GM23248 (cell line): ENCODE measurements around the gene FOXJ2. TPM values are rescaled to one million over a fixed set of nuclear protein-coding genes. Genes with fewer than 3 reads are reported as not detected.

Source experiments
- DNase-seq: peaks from one replicate; pipeline ENCODE4 v3.0.0-alpha.2; 2015
- H2AFZ ChIP-seq: fragments of 200-600 bp; sonication (generic); 2 replicates; pipeline ENCODE4 v1.6.1; 2016; ENCODE audit warnings: antibody characterized with exemption
- H3F3A ChIP-seq: fragments of 200-600 bp; sonication (generic); 2 replicates; pipeline ENCODE4 v1.6.1; 2016; ENCODE audit warnings: mild to moderate bottlenecking, antibody characterized with exemption, mixed run types; ENCODE audit not compliant: insufficient read depth
- H3K27ac ChIP-seq: fragments of 200-600 bp; sonication (generic); 2 replicates; pipeline ENCODE4 v1.5.1; 2016; ENCODE audit warnings: mild to moderate bottlenecking
- H3K27me3 ChIP-seq: fragments of 200-600 bp; sonication (generic); replicated peaks from 2 replicates; pipeline ENCODE4 v1.6.1; 2016; ENCODE audit warnings: mild to moderate bottlenecking; ENCODE audit not compliant: insufficient read depth
- H3K36me3 ChIP-seq: fragments of 200-600 bp; sonication (generic); 2 replicates; pipeline ENCODE4 v1.6.1; 2016; ENCODE audit warnings: low read depth, mild to moderate bottlenecking
- H3K4me1 ChIP-seq: fragments of 200-600 bp; sonication (generic); 2 replicates; pipeline ENCODE4 v1.6.1; 2016; ENCODE audit warnings: mild to moderate bottlenecking; ENCODE audit not compliant: insufficient read depth
- H3K4me2 ChIP-seq: fragments of 200-600 bp; sonication (generic); one replicate; pipeline ENCODE4 v1.6.1; 2016; ENCODE audit warnings: mild to moderate bottlenecking; ENCODE audit not compliant: unreplicated experiment
- H3K4me3 ChIP-seq: fragments of 200-600 bp; sonication (generic); 2 replicates; pipeline ENCODE4 v1.5.1; 2016; ENCODE audit warnings: mild to moderate bottlenecking
- H3K79me2 ChIP-seq: fragments of 200-600 bp; sonication (generic); 2 replicates; pipeline ENCODE4 v1.6.1; 2016; ENCODE audit warnings: mild to moderate bottlenecking; ENCODE audit not compliant: insufficient read depth
- H3K9ac ChIP-seq: fragments of 200-600 bp; sonication (generic); 2 replicates; pipeline ENCODE4 v1.6.1; 2016; ENCODE audit warnings: mild to moderate bottlenecking
- H3K9me2 ChIP-seq: fragments of 200-600 bp; sonication (generic); 2 replicates; pipeline ENCODE4 v1.6.1; 2016; ENCODE audit warnings: mixed run types, mild to moderate bottlenecking, moderate library complexity; ENCODE audit not compliant: insufficient read depth
- H3K9me3 ChIP-seq: fragments of 200-600 bp; sonication (generic); one replicate; pipeline ENCODE4 v1.6.1; 2017; ENCODE audit warnings: low read depth
- H4K20me1 ChIP-seq: fragments of 200-600 bp; sonication (generic); 2 replicates; pipeline ENCODE4 v1.6.0; 2016; ENCODE audit not compliant: insufficient read depth
- EZH2 ChIP-seq: fragments of 200-600 bp; sonication (generic); IDR thresholded peaks from 2 replicates; pipeline ENCODE4 v1.6.1; 2018; ENCODE audit warnings: antibody characterized with exemption, mild to moderate bottlenecking; ENCODE audit not compliant: insufficient read depth, poor library complexity, severe bottlenecking
- EZH2phosphoT487 ChIP-seq: fragments of 200-600 bp; sonication (generic); IDR thresholded peaks from 2 replicates; pipeline ENCODE4 v1.6.1; 2018; ENCODE audit warnings: antibody characterized with exemption, moderate library complexity, mild to moderate bottlenecking, low read depth; ENCODE audit not compliant: insufficient read depth
- WGBS, 2 experiments: methylation state at CpG; one replicate each; pipeline ENCODE4 v1.1.6; 2015 to 2017; ENCODE audit warnings: low lambda C conversion rate in 2 of 2, low coverage in 1 of 2; ENCODE audit errors: missing lambda C conversion rate in 2 of 2; 5-methylcytosine and 5-hydroxymethylcytosine counted together
- in situ Hi-C: fragments of 300-500 bp; cut with MboI; formaldehyde crosslinking; loops from 2 replicates; pipeline ENCODE4 v1.15.0; 2020
- polyA plus RNA-seq: library from polyadenylated mRNA; unstranded; fragments of >200 nt; fragmentation: Nextera tagmentation; extraction: Ambion mirVana; gene quantifications from 2 replicates; pipeline ENCODE4 v1.2.1, GENCODE V29; 2016
- total RNA-seq: library from RNA; depleted of rRNA; stranded (reverse); fragments of >200 nt; shearing (Covaris generic); gene quantifications from 2 replicates; pipeline ENCODE4 v1.2.3, GENCODE V29; 2014

FOXJ2 gene
- total and polyA plus RNA-seq, 2 experiments from 2014 or later = 11.0 to 11.6 TPM

DNA sequence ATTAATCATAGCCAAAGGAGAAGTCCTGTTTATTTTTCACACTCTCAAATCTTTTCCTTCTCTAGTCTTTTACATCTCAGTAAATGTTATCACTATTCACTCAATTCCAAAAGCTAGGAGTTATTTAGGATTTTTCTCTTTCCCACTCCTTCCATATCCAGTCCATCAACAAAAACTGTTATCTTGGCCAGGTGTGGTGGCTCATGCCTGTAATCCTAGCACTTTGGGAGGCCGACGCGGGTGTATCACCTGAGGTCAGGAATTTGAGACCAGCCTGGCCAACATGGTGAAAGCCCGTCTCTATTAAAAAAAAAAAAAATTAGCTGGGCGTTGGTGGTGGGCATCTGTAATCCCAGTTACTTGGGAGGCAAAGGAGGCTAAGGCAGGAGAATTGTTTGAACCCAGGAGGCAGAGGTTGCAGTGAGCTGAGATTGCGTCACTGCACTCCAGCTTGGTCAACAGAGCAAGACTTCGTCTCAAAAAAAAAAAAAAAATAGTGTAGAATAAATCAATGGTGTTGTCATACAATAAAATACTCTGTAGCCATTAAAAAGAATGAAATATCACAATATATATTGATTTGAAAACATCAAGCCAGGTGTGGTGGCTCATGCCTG lies 46.6 kb upstream of the FOXJ2 start:
- no peak for DNase-seq
- Histone ChIP-seq H3K9ac (no peak overlapping the region), H3K4me2 (no peak overlapping the region), H3K27ac (no peak overlapping the region), H3K4me1 (0 out of 2 replicates have a peak, but pooled peaks cover 7% of the 10 kb centered on the region), H4K20me1 (no peaks in the 10 kb centered on the region), H2AFZ (no peak overlapping the region), H3K9me3 (no peaks in the 10 kb centered on the region), H3K36me3 (no peaks in the 10 kb centered on the region), H3K4me3 (no peak overlapping the region), H3K79me2 (no peaks in the 10 kb centered on the region), H3K9me2 (no peaks in the 10 kb centered on the region), H3F3A (no peaks in the 10 kb centered on the region), H3K27me3 (no peaks in the 10 kb centered on the region)
- TF ChIP-seq EZH2phosphoT487 = no peak
- in situ Hi-C loops = no loop called here
- WGBS, 2 experiments = 79 to 82% methylated on average over 7 of the region's 7 CpGs

DNA sequence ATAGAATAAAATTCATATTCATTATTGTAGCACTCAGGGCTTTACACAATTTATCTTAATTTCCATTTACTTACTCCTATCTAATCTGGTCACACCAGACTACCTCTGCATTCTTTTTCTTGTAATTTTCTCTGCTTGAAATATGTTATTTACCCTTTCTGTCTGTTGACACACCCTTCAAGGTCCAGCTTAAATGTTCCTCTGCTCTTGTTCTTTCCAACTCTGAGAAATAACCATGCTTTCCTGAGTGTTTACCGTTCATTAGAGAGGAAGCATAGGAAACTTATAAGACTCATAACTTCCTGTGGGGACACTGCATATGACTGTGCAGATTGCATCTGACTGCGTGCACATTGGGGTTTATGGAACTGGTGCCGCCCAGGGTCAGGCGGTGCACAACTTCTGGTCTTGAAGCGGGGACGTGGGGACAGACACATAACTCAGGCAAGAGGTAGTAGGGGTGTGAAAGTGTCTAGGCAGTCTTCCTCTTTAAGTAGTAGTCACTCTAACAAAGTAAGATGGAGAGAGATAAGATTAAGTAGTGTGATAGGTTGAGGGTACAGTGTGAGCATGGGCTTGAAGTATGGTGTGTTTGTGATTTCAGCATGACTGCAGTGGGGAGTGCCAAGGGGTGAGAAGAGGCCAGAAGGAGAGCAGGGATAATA lies 42.6 kb upstream of the FOXJ2 start:
- TF ChIP-seq EZH2 (no peak), EZH2phosphoT487 (no peak)
- Histone ChIP-seq H3K36me3 (no peaks in the 10 kb centered on the region), H3K4me2 (no peak overlapping the region), H4K20me1 (no peaks in the 10 kb centered on the region), H3K4me3 (no peak overlapping the region), H3K9me2 (no peaks in the 10 kb centered on the region), H3K27ac (no peak overlapping the region), H3K9me3 (no peaks in the 10 kb centered on the region), H3K4me1 (peaks cover 12% of the 10 kb centered on the region), H3K79me2 (no peaks in the 10 kb centered on the region), H3K9ac (no peak overlapping the region), H3F3A (peaks cover 9% of the 10 kb centered on the region; the same call in 1 of the 2 replicates), H3K27me3 (no peaks in the 10 kb centered on the region), H2AFZ (no peak overlapping the region)
- WGBS, 2 experiments = 67% methylated on average over 6 of the region's 6 CpGs
- in situ Hi-C loops = loop anchor here (10.0 kb wide), 1 partner anchor 135 kb away; no protein-coding TSS in a partner anchor
- no peak for DNase-seq

DNA sequence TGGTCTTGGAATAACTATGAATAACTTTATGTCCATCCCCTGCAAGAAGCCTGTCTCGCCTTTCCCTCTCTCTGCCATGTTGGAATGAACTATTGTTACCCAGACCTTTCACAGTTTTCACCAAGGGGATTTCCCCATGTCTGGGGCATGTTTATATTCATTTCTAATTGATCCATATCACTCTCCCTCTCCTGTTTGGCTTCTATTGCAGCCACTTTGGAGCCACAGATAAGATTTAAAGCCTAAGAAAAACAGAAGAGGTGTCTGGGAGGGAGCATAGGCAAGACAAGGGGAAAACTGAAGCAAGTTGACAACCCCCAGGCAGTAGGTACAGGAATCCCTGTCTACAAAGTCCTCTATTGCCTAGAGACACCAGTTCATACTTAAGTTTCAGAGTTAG lies 41.0 kb upstream of the FOXJ2 start:
- TF ChIP-seq EZH2phosphoT487 (no peak), EZH2 (no peak)
- no peaks in the 10 kb centered on the region for H4K20me1 ChIP-seq
- H3F3A ChIP-seq = peaks cover 20% of the 10 kb centered on the region
- in situ Hi-C loops = loop anchor here (10.0 kb wide), 1 partner anchor 137 kb away; no protein-coding TSS in a partner anchor
- H3K4me2 ChIP-seq = no peak overlapping the region
- H3K4me1 ChIP-seq = peaks cover 21% of the 10 kb centered on the region
- no peaks in the 10 kb centered on the region for H3K9me3 ChIP-seq
- no peak overlapping the region for H3K27ac ChIP-seq
- no peaks in the 10 kb centered on the region for H3K79me2 ChIP-seq
- 87 to 97% methylated on average over 1 of the region's 1 CpG for WGBS, 2 experiments
- H3K9ac ChIP-seq = no peak overlapping the region
- no peaks in the 10 kb centered on the region for H3K9me2 ChIP-seq
- DNase-seq = no peak
- H3K27me3 ChIP-seq = no peaks in the 10 kb centered on the region
- no peak overlapping the region for H3K4me3 ChIP-seq
- H2AFZ ChIP-seq = no peak overlapping the region
- H3K36me3 ChIP-seq = no peaks in the 10 kb centered on the region

DNA sequence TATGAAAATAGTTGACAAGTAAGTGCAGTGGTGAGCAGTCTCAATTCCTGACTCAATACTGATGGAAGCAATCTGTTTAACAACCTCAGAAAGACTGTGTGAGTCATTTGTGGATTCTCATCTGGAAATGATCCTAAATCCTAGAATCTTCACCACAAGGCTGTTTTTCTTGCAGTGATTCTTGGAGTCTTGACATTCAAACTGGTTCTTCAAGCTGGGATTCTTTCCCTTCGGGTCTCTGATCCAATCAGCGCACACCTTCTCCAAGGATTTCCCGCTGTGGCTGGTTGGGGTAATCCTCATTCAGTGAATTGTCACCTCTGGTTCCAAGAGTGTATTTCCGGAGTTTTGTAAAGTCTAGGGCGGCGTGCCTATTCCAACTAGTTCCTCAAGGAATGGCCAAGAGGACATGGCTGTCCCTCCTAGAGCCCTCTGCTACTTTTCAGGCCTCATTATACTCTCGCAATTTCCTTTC lies 37.7 kb upstream of the FOXJ2 start:
- no peaks in the 10 kb centered on the region for H3K27me3 ChIP-seq
- H3K4me2 ChIP-seq = peak overlapping the region; percentile 70
- H2AFZ ChIP-seq = 0 out of 2 replicates have a peak overlapping the region, but pooled peaks have one; percentile 18
- in situ Hi-C loops = loop anchor here (10.0 kb wide), 1 partner anchor 140 kb away; no protein-coding TSS in a partner anchor
- H3K9me2 ChIP-seq = no peaks in the 10 kb centered on the region
- no peaks in the 10 kb centered on the region for H4K20me1 ChIP-seq
- DNase-seq = peak; percentile 94
- TF ChIP-seq EZH2phosphoT487 (no peak), EZH2 (no peak)
- peaks cover 23% of the 10 kb centered on the region for H3F3A ChIP-seq
- H3K27ac ChIP-seq = peak overlapping the region; percentile 93
- H3K9me3 ChIP-seq = no peaks in the 10 kb centered on the region
- H3K9ac ChIP-seq = peak overlapping the region; percentile 72
- peaks cover 21% of the 10 kb centered on the region for H3K4me1 ChIP-seq
- no peaks in the 10 kb centered on the region for H3K36me3 ChIP-seq
- no peaks in the 10 kb centered on the region for H3K79me2 ChIP-seq
- WGBS, 2 experiments = 1 to 2% methylated on average over 7 of the region's 7 CpGs
- H3K4me3 ChIP-seq = peak overlapping the region; percentile 50
